GM23338 (cell line): ENCODE measurements around the gene SESN1. TPM values are rescaled to one million over a fixed set of nuclear protein-coding genes. Genes with fewer than 3 reads are reported as not detected.

ENCODE experiments used
- ATAC-seq: fragments of 200-7000 bp; cut with Tn5 transposase; 3 replicates; pipeline ENCODE4 v1.9.1; 2020
- DNase-seq: peaks from one replicate; pipeline ENCODE4 v3.0.0-alpha.2; 2015; ENCODE audit warnings: low spot score
- H2AFZ ChIP-seq: fragments of 200-600 bp; sonication (generic); 2 replicates; pipeline ENCODE4 v1.8.0; 2016; ENCODE audit warnings: antibody characterized with exemption, mild to moderate bottlenecking, moderate library complexity
- H3F3A ChIP-seq: fragments of 200-600 bp; sonication (generic); replicated peaks from 2 replicates; pipeline ENCODE4 v1.8.0; 2017; ENCODE audit warnings: antibody characterized with exemption, mixed run types, low read depth
- H3K27ac ChIP-seq: fragments of 200-600 bp; sonication (generic); 2 replicates; pipeline ENCODE4 v1.6.1; 2016; ENCODE audit warnings: low read depth
- H3K27me3 ChIP-seq: fragments of 200-600 bp; sonication (generic); 2 replicates; pipeline ENCODE4 v1.8.0; 2016; ENCODE audit warnings: mild to moderate bottlenecking, mixed run types, moderate library complexity; ENCODE audit not compliant: insufficient read depth
- H3K36me3 ChIP-seq: fragments of 200-600 bp; sonication (generic); 2 replicates; pipeline ENCODE4 v1.8.0; 2016; ENCODE audit warnings: mild to moderate bottlenecking; ENCODE audit not compliant: insufficient read depth
- H3K4me1 ChIP-seq: fragments of 200-600 bp; sonication (generic); 2 replicates; pipeline ENCODE4 v1.8.0; 2016; ENCODE audit warnings: mild to moderate bottlenecking, moderate library complexity; ENCODE audit not compliant: insufficient read depth
- H3K4me2 ChIP-seq: fragments of 200-600 bp; sonication (generic); 2 replicates; pipeline ENCODE4 v1.7.1; 2017; ENCODE audit warnings: mixed run types
- H3K4me3 ChIP-seq: fragments of 200-600 bp; sonication (generic); 2 replicates; pipeline ENCODE4 v1.6.1; 2016; ENCODE audit warnings: mixed run types
- H3K79me2 ChIP-seq: fragments of 200-600 bp; sonication (generic); replicated peaks from 2 replicates; pipeline ENCODE4 v1.8.0; 2017; ENCODE audit warnings: mild to moderate bottlenecking; ENCODE audit not compliant: insufficient read depth
- H3K9me2 ChIP-seq: fragments of 200-600 bp; sonication (generic); 2 replicates; pipeline ENCODE4 v1.8.0; 2017; ENCODE audit not compliant: insufficient read depth
- H4K20me1 ChIP-seq: fragments of 200-600 bp; sonication (generic); replicated peaks from 2 replicates; pipeline ENCODE4 v1.8.0; 2017; ENCODE audit warnings: mild to moderate bottlenecking; ENCODE audit not compliant: insufficient read depth
- H3K27ac Mint-ChIP-seq: 2 replicates; pipeline ENCODE4 v1.8.0; 2020; ENCODE audit warnings: inconsistent platforms, mild to moderate bottlenecking, moderate library complexity, mixed read lengths
- H3K27me3 Mint-ChIP-seq: 3 replicates; pipeline ENCODE4 v1.8.0; 2022; ENCODE audit warnings: low read depth, mild to moderate bottlenecking, moderate library complexity, mixed read lengths, inconsistent platforms; ENCODE audit not compliant: insufficient read depth, poor library complexity
- H3K36me3 Mint-ChIP-seq: 3 replicates; pipeline ENCODE4 v1.8.0; 2021; ENCODE audit warnings: low read depth, mild to moderate bottlenecking, inconsistent platforms, moderate library complexity, mixed read lengths
- H3K4me1 Mint-ChIP-seq: 3 replicates; pipeline ENCODE4 v1.8.0; 2020; ENCODE audit warnings: mild to moderate bottlenecking, inconsistent platforms, mixed read lengths
- H3K4me3 Mint-ChIP-seq: 3 replicates; pipeline ENCODE4 v1.8.0; 2021; ENCODE audit warnings: moderate library complexity, mild to moderate bottlenecking, inconsistent platforms, mixed read lengths
- H3K9me3 Mint-ChIP-seq: 3 replicates; pipeline ENCODE4 v1.8.0; 2020; ENCODE audit warnings: moderate library complexity, mild to moderate bottlenecking, inconsistent platforms, mixed read lengths
- CREB1 ChIP-seq: fragments of 250-450 bp; sonication (Bioruptor Pico); IDR thresholded peaks from 2 replicates; pipeline ENCODE4 v1.5.0; 2020; ENCODE audit warnings: low read depth, mild to moderate bottlenecking, moderate library complexity
- EZH2phosphoT487 ChIP-seq: fragments of 200-600 bp; sonication (generic); IDR thresholded peaks from one replicate; pipeline ENCODE4 v1.8.1; 2018; ENCODE audit warnings: antibody characterized with exemption; ENCODE audit not compliant: unreplicated experiment
- JUNB ChIP-seq: IDR thresholded peaks from one replicate; pipeline ENCODE4 v1.6.1; 2016; ENCODE audit warnings: antibody characterized with exemption; ENCODE audit not compliant: unreplicated experiment
- NANOG ChIP-seq: IDR thresholded peaks from 2 replicates; pipeline ENCODE4 v1.6.1; 2016; ENCODE audit warnings: antibody characterized with exemption, borderline replicate concordance
- POLR2AphosphoS5 ChIP-seq: IDR thresholded peaks from 2 replicates; pipeline ENCODE4 v1.6.1; 2016; ENCODE audit warnings: antibody characterized with exemption, low read depth
- STAT1 ChIP-seq: IDR thresholded peaks from one replicate; pipeline ENCODE4 v1.6.1; 2016; ENCODE audit warnings: antibody characterized with exemption; ENCODE audit not compliant: unreplicated experiment
- ZNF114 ChIP-seq: fragments of 250-450 bp; sonication (Bioruptor Pico); IDR thresholded peaks from 2 replicates; pipeline ENCODE4 v1.5.0; 2020; ENCODE audit warnings: mild to moderate bottlenecking, moderate library complexity
- ZNF331 ChIP-seq: fragments of 250-450 bp; sonication (Bioruptor Pico); IDR thresholded peaks from 2 replicates; pipeline ENCODE4 v1.5.0; 2020; ENCODE audit warnings: low read depth, mild to moderate bottlenecking, moderate library complexity
- polyA plus RNA-seq: library from polyadenylated mRNA; unstranded; fragments of >200 nt; fragmentation: Nextera tagmentation; extraction: Ambion mirVana; gene quantifications from 2 replicates; pipeline ENCODE4 v1.2.1, GENCODE V29; 2016
- total RNA-seq: library from RNA; depleted of rRNA; stranded (reverse); fragments of >200 nt; shearing (Covaris generic); gene quantifications from 2 replicates; pipeline ENCODE4 v1.2.3, GENCODE V29; 2014
- TF ChIP-seq, protein P1 (sequence below): IDR thresholded peaks from one replicate; pipeline ENCODE4 v1.6.1; 2018; ENCODE audit warnings: antibody characterized with exemption; ENCODE audit not compliant: unreplicated experiment

Gene SESN1
- total and polyA plus RNA-seq, 2 experiments from 2014 or later = 26.2 to 36.4 TPM

- Histone ChIP-seq H2AFZ (no peak overlapping the region), H3K27ac (no peak overlapping the region), H3F3A (no peaks in the 10 kb centered on the region), H3K4me1 (no peaks in the 10 kb centered on the region), H3K4me2 (no peak overlapping the region), H3K27me3 (no peaks in the 10 kb centered on the region), H3K79me2 (no peaks in the 10 kb centered on the region), H3K36me3 (no peaks in the 10 kb centered on the region), H4K20me1 (no peaks in the 10 kb centered on the region), H3K9me2 (no peaks in the 10 kb centered on the region), H3K4me3 (no peak overlapping the region)
- Mint-ChIP-seq H3K27ac (no peak overlapping the region), H3K4me3 (no peak overlapping the region), H3K36me3 (no peaks in the 10 kb centered on the region), H3K4me1 (no peaks in the 10 kb centered on the region), H3K27me3 (no peaks in the 10 kb centered on the region), H3K9me3 (no peaks in the 10 kb centered on the region)
- TF ChIP-seq ZNF331 (no peak), CREB1 (CRISPR knock-in tag) (no peak), ZNF114 (CRISPR knock-in tag) (no peak), NANOG (no peak), STAT1 (no peak)
- TF ChIP-seq, protein P1, sequence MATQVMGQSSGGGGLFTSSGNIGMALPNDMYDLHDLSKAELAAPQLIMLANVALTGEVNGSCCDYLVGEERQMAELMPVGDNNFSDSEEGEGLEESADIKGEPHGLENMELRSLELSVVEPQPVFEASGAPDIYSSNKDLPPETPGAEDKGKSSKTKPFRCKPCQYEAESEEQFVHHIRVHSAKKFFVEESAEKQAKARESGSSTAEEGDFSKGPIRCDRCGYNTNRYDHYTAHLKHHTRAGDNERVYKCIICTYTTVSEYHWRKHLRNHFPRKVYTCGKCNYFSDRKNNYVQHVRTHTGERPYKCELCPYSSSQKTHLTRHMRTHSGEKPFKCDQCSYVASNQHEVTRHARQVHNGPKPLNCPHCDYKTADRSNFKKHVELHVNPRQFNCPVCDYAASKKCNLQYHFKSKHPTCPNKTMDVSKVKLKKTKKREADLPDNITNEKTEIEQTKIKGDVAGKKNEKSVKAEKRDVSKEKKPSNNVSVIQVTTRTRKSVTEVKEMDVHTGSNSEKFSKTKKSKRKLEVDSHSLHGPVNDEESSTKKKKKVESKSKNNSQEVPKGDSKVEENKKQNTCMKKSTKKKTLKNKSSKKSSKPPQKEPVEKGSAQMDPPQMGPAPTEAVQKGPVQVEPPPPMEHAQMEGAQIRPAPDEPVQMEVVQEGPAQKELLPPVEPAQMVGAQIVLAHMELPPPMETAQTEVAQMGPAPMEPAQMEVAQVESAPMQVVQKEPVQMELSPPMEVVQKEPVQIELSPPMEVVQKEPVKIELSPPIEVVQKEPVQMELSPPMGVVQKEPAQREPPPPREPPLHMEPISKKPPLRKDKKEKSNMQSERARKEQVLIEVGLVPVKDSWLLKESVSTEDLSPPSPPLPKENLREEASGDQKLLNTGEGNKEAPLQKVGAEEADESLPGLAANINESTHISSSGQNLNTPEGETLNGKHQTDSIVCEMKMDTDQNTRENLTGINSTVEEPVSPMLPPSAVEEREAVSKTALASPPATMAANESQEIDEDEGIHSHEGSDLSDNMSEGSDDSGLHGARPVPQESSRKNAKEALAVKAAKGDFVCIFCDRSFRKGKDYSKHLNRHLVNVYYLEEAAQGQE = no peak
- ATAC-seq (no peak), DNase-seq (no peak)
Observed at GRCh38 chr6:109121411-109121810, 26.8 kb upstream of the SESN1 start.

- Histone ChIP-seq H3K27ac (no peak overlapping the region), H3K4me1 (no peaks in the 10 kb centered on the region), H4K20me1 (no peaks in the 10 kb centered on the region), H2AFZ (no peak overlapping the region), H3K9me2 (no peaks in the 10 kb centered on the region), H3F3A (no peaks in the 10 kb centered on the region), H3K27me3 (no peaks in the 10 kb centered on the region), H3K36me3 (no peaks in the 10 kb centered on the region), H3K79me2 (no peaks in the 10 kb centered on the region), H3K4me3 (no peak overlapping the region), H3K4me2 (no peak overlapping the region)
- no peaks in the 10 kb centered on the region for H3K36me3 Mint-ChIP-seq
- no peaks in the 10 kb centered on the region for H3K4me1 Mint-ChIP-seq
- no peak for DNase-seq
- no peak for ATAC-seq
- no peak overlapping the region for H3K4me3 Mint-ChIP-seq
- no peaks in the 10 kb centered on the region for H3K9me3 Mint-ChIP-seq
- peaks cover 1% of the 10 kb centered on the region for H3K27me3 Mint-ChIP-seq
- H3K27ac Mint-ChIP-seq = no peak overlapping the region
- TF ChIP-seq POLR2AphosphoS5 (no peak), CREB1 (CRISPR knock-in tag) (no peak), STAT1 (no peak), ZNF331 (no peak), JUNB (no peak), EZH2phosphoT487 (no peak)
- TF ChIP-seq, protein P1 = no peak
Observed at GRCh38 chr6:109118871-109119354, 24.3 kb upstream of the SESN1 start.
